Calu3 (cell line): Measurements from ENCODE around the gene SLC29A3. TPM values are rescaled to one million over a fixed set of nuclear protein-coding genes. Genes with fewer than 3 reads are reported as not detected.
A peak's percentile ranks its signal among the peaks of the same experiment; 100 is the strongest.

Experiments
- BruUV-seq: library from RNA; stranded (reverse); fragments of 400-500 nt; replicated peaks from 2 replicates; lab custom pipeline; 2021; lab: Mats Ljungman, UMichigan
- CTCF ChIA-PET: fragments of 300-600 bp; sonication (Branson Sonifier 250); formaldehyde crosslinking; loops from one replicate; lab custom pipeline; 2022; ENCODE audit warnings: antibody characterized with exemption; lab: Charles Lee
- DNase-seq: peaks from one replicate; pipeline ENCODE4 v3.0.0; 2022
- H3K27ac Mint-ChIP-seq: one replicate; pipeline ENCODE4 v1.8.0; 2022; ENCODE audit warnings: mixed read lengths; ENCODE audit not compliant: unreplicated experiment
- H3K27me3 Mint-ChIP-seq: one replicate; pipeline ENCODE4 v1.8.0; 2022; ENCODE audit warnings: mixed read lengths; ENCODE audit not compliant: unreplicated experiment
- H3K36me3 Mint-ChIP-seq: one replicate; pipeline ENCODE4 v1.8.0; 2022; ENCODE audit warnings: mild to moderate bottlenecking, moderate library complexity, mixed read lengths; ENCODE audit not compliant: insufficient read depth, unreplicated experiment
- H3K4me1 Mint-ChIP-seq: one replicate; pipeline ENCODE4 v1.8.0; 2022; ENCODE audit warnings: mild to moderate bottlenecking, low read depth, mixed read lengths; ENCODE audit not compliant: unreplicated experiment
- H3K4me3 Mint-ChIP-seq: one replicate; pipeline ENCODE4 v1.8.0; 2022; ENCODE audit warnings: mild to moderate bottlenecking, low read depth, moderate library complexity, mixed read lengths; ENCODE audit not compliant: unreplicated experiment
- H3K9me3 Mint-ChIP-seq: one replicate; pipeline ENCODE4 v1.8.0; 2022; ENCODE audit warnings: low read depth, mixed read lengths; ENCODE audit not compliant: unreplicated experiment
- intact Hi-C: fragments of 100-400 bp; cut with micrococcal nuclease; formaldehyde crosslinking; loops from one replicate; pipeline ENCODE4 v1.10.0; 2022; ENCODE audit not compliant: unreplicated experiment
- total RNA-seq: library from RNA; stranded (reverse); gene quantifications from 2 replicates; pipeline ENCODE4 v1.2.3, GENCODE V29; 2022
- TF ChIP-seq, protein P1 (sequence below): fragments of 200-600 bp; IDR thresholded peaks from one replicate; pipeline ENCODE4 v1.8.0; 2022; ENCODE audit warnings: antibody characterized with exemption; ENCODE audit not compliant: unreplicated experiment

SLC29A3 gene
- total RNA-seq, 1 experiment from 2014 or later = 5.9 TPM

DNA sequence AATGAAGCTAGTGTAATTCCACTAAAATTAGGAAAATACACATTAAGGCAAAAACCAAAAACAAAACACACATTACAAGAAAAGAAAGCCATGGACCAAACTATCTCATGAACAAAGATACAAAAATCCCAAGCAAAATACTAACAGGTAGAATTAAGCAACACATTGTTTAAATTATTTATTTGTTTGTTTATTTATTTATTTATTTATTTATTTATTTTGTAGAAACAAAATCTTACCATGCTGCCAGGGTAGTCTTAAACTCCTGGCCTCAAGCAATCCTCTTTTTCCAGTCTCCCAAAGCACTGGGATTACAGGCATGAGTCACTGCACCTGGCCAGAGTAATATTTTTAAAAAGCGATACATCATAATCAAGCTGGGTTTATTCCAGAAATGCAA is 6.8 kb upstream of the SLC29A3 start:
- H3K27me3 Mint-ChIP-seq = peaks cover 47% of the 10 kb centered on the region
- TF ChIP-seq, protein P1, sequence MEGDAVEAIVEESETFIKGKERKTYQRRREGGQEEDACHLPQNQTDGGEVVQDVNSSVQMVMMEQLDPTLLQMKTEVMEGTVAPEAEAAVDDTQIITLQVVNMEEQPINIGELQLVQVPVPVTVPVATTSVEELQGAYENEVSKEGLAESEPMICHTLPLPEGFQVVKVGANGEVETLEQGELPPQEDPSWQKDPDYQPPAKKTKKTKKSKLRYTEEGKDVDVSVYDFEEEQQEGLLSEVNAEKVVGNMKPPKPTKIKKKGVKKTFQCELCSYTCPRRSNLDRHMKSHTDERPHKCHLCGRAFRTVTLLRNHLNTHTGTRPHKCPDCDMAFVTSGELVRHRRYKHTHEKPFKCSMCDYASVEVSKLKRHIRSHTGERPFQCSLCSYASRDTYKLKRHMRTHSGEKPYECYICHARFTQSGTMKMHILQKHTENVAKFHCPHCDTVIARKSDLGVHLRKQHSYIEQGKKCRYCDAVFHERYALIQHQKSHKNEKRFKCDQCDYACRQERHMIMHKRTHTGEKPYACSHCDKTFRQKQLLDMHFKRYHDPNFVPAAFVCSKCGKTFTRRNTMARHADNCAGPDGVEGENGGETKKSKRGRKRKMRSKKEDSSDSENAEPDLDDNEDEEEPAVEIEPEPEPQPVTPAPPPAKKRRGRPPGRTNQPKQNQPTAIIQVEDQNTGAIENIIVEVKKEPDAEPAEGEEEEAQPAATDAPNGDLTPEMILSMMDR = no peak
- CTCF ChIA-PET = interaction anchor here (0.6 to 1.2 kb wide), 2 partner anchors 258 to 412 kb away, joined by 3 read pairs; no protein-coding TSS in a partner anchor
- no peak for DNase-seq
- H3K4me3 Mint-ChIP-seq = no peak overlapping the region
- no TSS peak for BruUV-seq
- no peaks in the 10 kb centered on the region for H3K9me3 Mint-ChIP-seq
- peaks cover 5% of the 10 kb centered on the region for H3K36me3 Mint-ChIP-seq
- intact Hi-C loops = loop anchor here (5.0 to 10.0 kb wide), 4 partner anchors 173 to 585 kb away; no protein-coding TSS in a partner anchor
- H3K27ac Mint-ChIP-seq = no peak overlapping the region
- peaks cover 10% of the 10 kb centered on the region for H3K4me1 Mint-ChIP-seq

DNA sequence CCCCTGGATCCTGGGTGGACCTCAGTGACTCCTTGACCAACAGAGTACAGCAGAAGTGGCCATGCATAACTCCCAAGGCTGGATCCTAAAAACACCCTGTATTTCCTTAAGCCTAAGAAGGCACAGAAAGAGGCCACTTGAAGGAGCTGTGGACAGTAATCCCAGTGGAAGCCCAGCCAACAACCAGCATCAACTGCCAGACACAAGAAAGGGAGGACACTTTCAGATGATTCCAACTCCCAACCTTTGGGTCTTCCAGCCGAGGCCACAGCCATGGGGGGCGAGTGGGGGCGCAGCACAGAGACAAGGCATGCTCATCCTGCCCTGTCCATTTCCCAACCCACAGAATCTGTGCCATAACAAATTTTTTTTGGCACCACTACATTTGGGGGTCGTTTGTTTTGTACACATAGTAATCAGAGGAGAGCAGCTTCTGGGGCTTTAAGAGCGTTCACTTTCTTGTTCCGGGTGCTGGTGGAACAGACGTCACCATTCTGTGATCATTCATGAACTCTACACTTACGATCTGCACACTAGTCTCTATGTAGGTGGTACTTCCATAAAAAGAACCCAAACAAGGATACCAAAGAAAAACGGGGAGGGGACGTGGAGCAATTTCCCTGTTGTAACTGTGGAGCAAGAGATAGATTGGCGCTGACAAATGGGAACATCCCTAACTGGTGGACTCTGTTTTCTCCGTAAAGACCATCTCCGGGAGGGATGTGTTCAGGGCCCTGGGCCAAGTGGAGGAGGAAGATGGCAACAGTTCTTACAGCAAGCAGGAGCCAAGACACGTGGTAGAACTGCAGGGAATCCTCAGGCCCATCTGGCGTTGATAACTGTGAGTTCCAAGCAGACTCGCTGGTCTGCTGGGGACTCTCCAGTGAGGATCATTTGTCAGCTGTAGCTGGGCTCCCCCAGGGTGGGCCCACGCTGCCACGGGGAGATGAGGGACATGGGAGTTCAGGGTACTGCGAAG is 6.0 kb upstream of the SLC29A3 start:
- no TSS peak for BruUV-seq
- intact Hi-C loops = loop anchor here (5.0 to 10.0 kb wide), 4 partner anchors 172 to 584 kb away; no protein-coding TSS in a partner anchor
- CTCF ChIA-PET = interaction anchor here (0.5 to 2.6 kb wide), 10 partner anchors 67 to 715 kb away, joined by 3 to 8 read pairs (median 4); partner anchors contain the start of gene PSAP
- Mint-ChIP-seq H3K9me3 (no peaks in the 10 kb centered on the region), H3K4me3 (no peak overlapping the region), H3K4me1 (peaks cover 10% of the 10 kb centered on the region), H3K27ac (no peak overlapping the region), H3K27me3 (peaks cover 47% of the 10 kb centered on the region), H3K36me3 (peaks cover 5% of the 10 kb centered on the region)
- no peak for DNase-seq
- TF ChIP-seq, protein P1 = no peak

DNA sequence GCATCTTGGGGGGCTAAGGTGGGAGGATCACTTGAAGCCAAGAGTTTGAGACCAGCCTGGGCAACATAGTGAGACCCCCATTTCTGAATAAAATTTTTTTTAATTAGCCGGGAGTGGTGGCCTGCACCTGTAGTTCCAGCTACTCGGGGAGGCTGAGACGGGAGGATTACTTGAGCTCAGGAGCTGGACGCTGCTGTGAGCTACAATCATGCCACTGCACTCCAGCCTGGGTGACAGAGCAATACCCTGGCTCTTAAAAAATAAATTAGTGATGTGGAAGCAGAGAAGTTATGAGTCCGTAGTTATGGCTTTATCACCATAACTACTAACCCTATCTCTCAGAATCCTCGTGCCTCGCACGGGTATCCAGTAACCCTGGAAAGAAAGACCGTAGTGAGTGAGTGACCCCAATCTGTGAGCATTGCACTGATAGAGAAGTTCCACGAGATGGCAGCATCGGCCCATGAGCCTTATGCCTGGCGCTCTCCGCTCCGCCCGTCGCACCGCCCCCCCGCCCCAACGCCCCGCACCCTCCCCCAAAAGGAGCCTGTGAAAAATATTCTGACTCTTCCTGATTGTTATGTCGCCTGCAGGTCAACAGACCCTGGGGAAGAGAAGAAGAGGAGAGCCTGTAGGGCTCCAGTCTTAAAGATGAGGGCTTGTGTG is 4.9 kb upstream of the SLC29A3 start:
- Mint-ChIP-seq H3K27ac (no peak overlapping the region), H3K4me3 (no peak overlapping the region)

More for the DNA sequence above, 4.9 kb upstream of the SLC29A3 start:
- intact Hi-C loops = loop anchor here (2.0 to 10.0 kb wide), 5 partner anchors 171 to 583 kb away; no protein-coding TSS in a partner anchor
- no TSS peak for BruUV-seq
- peak; percentile 62 for DNase-seq
- CTCF ChIA-PET = interaction anchor here (0.5 to 2.6 kb wide), 11 partner anchors 21 to 714 kb away, joined by 3 to 8 read pairs (median 4); partner anchors contain the start of gene PSAP
- Mint-ChIP-seq H3K4me1 (peaks cover 10% of the 10 kb centered on the region), H3K9me3 (no peaks in the 10 kb centered on the region), H3K36me3 (peaks cover 6% of the 10 kb centered on the region), H3K27me3 (peaks cover 43% of the 10 kb centered on the region)
- TF ChIP-seq, protein P1 = peak; percentile 93
